Frontal cortex (tissue), 1 donor: Measurements from ENCODE around the gene TBX2. TPM values are rescaled to one million over a fixed set of nuclear protein-coding genes. Genes with fewer than 3 reads are reported as not detected.

Experiments
- total RNA-seq: library from RNA; depleted of rRNA; stranded (reverse); fragments of >200 nt; gene quantifications from one replicate; pipeline ENCODE4 v1.2.3, GENCODE V29; 2014

TBX2 gene
- total RNA-seq, 1 donor from 2014 or later: 1.2 TPM

Other genes starting within 250 kb of the TBX2 start
- not detected for gene TBX4, start 52.6 kb downstream of the TBX2 start, total RNA-seq
- not detected for gene NACA2, start 191.4 kb downstream of the TBX2 start, total RNA-seq